ENCODE measurements around the gene TAF4.

GRCh38 chr20:61926253-61926613, 139.4 kb downstream of the TAF4 start:
- TF ChIP-seq CTCF (IDR thresholded peaks at IDR 0.05; ENCODE audit: extremely low read depth in 1 of 2, insufficient read depth in 1 of 2, low read depth in 1 of 2, low read length in 2 of 2) (no peak), POLR2A (IDR thresholded peaks at IDR 0.05; ENCODE audit: low read depth, low read length) (no peak), POLR2AphosphoS5 (IDR thresholded peaks at IDR 0.05; ENCODE audit: insufficient read depth, low read depth, low read length) (no peak), EZH2 (IDR thresholded peaks at IDR 0.05; ENCODE audit: borderline replicate concordance, low read depth, low read length, severe bottlenecking) (no peak), GATA2 (IDR thresholded peaks at IDR 0.05; ENCODE audit: insufficient read depth, insufficient read length, low read depth, low read length) (no peak), FOS (IDR thresholded peaks at IDR 0.05; ENCODE audit: borderline replicate concordance, insufficient read depth, low read length) (no peak)
- TF ChIP-seq, protein P1, sequence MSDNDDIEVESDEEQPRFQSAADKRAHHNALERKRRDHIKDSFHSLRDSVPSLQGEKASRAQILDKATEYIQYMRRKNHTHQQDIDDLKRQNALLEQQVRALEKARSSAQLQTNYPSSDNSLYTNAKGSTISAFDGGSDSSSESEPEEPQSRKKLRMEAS (IDR thresholded peaks at IDR 0.05; ENCODE audit: insufficient read depth, insufficient read length), result no peak

All from endothelial cell of umbilical vein (primary cell).